22Rv1 (cell line): Measurements from ENCODE around the gene SRRM3.

ENCODE experiments used
- ZFX ChIP-seq: fragments of 450-650 bp; IDR thresholded peaks from 2 replicates; pipeline ENCODE4 v1.6.1; 2017; ENCODE audit warnings: antibody characterized with exemption, borderline replicate concordance
- TF ChIP-seq, protein P1 (sequence below): fragments of 450-650 bp; IDR thresholded peaks from 2 replicates; pipeline ENCODE4 v1.5.1; 2017; ENCODE audit warnings: mild to moderate bottlenecking

- TF ChIP-seq, protein P1, sequence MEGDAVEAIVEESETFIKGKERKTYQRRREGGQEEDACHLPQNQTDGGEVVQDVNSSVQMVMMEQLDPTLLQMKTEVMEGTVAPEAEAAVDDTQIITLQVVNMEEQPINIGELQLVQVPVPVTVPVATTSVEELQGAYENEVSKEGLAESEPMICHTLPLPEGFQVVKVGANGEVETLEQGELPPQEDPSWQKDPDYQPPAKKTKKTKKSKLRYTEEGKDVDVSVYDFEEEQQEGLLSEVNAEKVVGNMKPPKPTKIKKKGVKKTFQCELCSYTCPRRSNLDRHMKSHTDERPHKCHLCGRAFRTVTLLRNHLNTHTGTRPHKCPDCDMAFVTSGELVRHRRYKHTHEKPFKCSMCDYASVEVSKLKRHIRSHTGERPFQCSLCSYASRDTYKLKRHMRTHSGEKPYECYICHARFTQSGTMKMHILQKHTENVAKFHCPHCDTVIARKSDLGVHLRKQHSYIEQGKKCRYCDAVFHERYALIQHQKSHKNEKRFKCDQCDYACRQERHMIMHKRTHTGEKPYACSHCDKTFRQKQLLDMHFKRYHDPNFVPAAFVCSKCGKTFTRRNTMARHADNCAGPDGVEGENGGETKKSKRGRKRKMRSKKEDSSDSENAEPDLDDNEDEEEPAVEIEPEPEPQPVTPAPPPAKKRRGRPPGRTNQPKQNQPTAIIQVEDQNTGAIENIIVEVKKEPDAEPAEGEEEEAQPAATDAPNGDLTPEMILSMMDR, result no peak
- no peak for TF ChIP-seq ZFX
These were observed 65.6 kb downstream of the SRRM3 start for GRCh38 chr7:76267107-76267893.
